Right lung (tissue), 5 donors: ENCODE measurements around the gene CNR1. TPM values are rescaled to one million over a fixed set of nuclear protein-coding genes. Genes with fewer than 3 reads are reported as not detected.

Experiments used
- polyA plus RNA-seq, 5 donors: library from polyadenylated mRNA; unstranded; fragments of 120-200 nt; gene quantifications; one replicate each; pipeline versions ENCODE4 v1.2.1 to v1.2.3, GENCODE V29; 2013; ENCODE audit warnings: inconsistent platforms in 1 of 5, low replicate concordance in 1 of 5; ENCODE audit not compliant: insufficient read length in 5 of 5, insufficient read depth in 1 of 5

CNR1 gene
- polyA plus RNA-seq, 5 donors = 0.10 to 0.36 (median 0.16) TPM

Other genes with a start within 250 kb of the CNR1 start
- gene SPACA1, start 118.5 kb downstream of the CNR1 start, polyA plus RNA-seq = not detected